ENCODE data around the gene ZNF709.
"Not testable (repeated sequence)": the region's sequence is repeated elsewhere in the genome, so short reads cannot be mapped to it uniquely, and the experiment has no call there.

ZNF709 gene

DNA sequence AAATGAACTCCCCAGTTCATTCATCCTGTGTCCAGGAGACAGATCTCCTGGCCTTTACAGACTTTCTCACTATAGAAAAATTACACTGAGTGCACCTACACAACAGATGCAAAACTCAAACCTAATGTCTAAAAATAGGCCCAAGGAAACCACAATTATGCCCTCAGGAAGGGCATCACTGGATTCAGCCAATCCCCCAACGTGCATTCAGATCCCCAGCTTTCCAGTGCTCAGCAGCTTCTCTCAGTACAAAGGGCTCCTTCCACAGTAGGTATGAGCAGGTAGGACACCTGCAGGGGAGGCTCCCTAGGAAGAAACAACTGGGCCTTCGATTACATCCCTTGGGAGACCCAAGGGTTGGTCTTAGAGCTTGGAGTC lies 2.1 kb downstream of the ZNF709 start:
- H3K4me3 ChIP-seq (ENCODE audit: low read length), result no peak overlapping the region
- TF ChIP-seq CTCF (conservative IDR thresholded peaks at IDR 0.05; ENCODE audit: low read depth, low read length), result no peak

DNA sequence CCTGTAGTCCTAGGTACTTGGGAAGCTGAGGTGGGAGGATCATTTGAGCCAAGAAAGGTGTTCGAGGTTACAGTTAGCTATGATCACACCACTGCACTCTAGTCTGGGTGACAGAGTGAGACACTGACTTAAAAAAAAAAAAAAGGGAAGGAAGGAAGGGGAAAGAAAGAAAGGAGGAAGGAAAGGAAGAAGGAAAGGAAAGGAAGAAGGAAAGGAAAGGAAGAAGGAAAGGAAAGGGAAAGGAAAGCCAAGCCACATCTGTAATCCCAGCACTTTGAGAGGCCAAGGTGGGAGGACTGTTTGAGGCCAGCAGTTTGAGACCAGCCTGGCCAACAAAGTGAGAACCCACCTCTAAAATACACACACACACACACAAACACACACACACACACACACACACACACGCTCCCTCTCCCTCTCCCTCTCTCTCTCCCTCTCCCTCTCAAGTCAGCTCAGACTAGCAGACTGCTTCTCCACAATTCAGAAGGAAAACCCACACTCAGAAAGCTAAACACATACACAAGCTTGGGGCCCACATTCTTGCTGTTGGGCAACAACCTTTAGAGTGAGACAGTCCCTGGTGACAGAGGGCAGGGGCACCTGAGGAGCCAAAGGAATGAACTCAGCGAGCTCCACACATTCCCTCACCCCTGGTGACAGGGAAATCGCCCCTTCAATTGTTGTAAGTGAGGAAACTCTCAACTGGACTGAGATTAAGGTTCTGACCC lies 2.7 kb downstream of the ZNF709 start:
- DNase-seq (ENCODE audit: low read depth), result no peak
- H3K4me3 ChIP-seq (ENCODE audit: low read length), result no peak overlapping the region
- no peak for TF ChIP-seq CTCF (conservative IDR thresholded peaks at IDR 0.05; ENCODE audit: low read depth, low read length)

More for the DNA sequence above, 2.1 kb downstream of the ZNF709 start:
- no peak for DNase-seq (ENCODE audit: low read depth)

DNA sequence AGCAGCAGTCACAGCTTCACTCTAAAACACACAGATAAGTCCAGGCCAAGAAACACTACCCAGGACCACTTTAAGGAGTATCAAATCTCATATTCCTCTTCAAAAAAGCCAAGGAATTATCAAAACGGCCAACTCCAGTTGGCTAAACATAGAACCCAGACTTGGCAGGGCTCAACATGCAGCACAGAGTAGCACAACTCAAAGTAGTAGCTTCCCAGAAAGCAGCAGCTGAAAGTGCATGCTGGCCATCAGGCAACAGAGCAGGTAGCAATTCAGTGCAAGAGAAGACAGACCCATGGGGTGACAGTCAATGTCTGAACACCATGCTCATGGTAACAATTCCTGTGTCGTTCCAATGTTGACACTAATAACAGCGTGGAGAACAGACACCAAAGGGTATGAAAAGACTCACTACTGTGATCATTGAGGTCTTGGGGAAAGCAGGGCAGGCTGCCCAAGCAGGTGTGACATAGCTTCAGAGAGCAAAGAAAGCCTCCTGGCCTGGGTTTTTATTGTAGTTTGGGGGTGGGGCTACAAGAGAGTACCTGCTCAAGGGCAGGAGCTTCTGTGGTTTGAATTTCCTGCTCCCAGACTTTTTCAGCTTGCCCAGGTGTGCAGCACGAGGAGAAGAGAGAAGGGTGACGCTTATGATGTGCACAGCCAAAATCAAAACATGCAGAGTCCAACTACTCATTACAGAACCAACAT lies 6.2 kb downstream of the ZNF709 start:
- no peak for TF ChIP-seq CTCF (conservative IDR thresholded peaks at IDR 0.05; ENCODE audit: low read depth, low read length)
- H3K4me3 ChIP-seq (ENCODE audit: low read length), result no peak overlapping the region
- DNase-seq (ENCODE audit: low read depth), result no peak

DNA sequence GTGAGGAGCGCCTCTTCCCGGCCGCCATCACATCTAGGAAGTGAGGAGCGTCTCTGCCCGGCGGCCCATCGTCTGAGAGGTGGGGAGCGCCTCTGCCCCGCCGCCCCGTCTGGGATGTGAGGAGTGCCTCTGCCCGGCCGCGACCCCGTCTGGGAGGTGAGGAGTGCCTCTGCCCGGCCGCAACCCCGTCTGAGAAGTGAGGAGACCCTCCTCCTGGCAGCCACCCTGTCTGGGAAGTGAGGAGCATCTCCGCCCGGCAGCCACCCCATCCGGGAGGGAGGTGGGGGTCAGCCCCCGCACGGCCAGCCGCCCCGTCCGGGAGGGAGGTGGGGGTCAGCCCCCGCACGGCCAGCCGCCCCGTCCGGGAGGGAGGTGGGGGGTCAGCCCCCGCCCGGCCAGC lies 17.0 kb downstream of the ZNF709 start:
- not testable (repeated sequence) for H3K4me3 ChIP-seq (ENCODE audit: low read length); DNase-seq (ENCODE audit: low read depth)

- no peak overlapping the region for H3K4me3 ChIP-seq (ENCODE audit: low read length)
- no peak for TF ChIP-seq CTCF (conservative IDR thresholded peaks at IDR 0.05; ENCODE audit: low read depth, low read length)
- no peak for DNase-seq (ENCODE audit: low read depth)
Measured at GRCh38 chr19:12465211-12465610, 19.4 kb downstream of the ZNF709 start.

- no peak for DNase-seq (ENCODE audit: low read depth)
- no peak overlapping the region for H3K4me3 ChIP-seq (ENCODE audit: low read length)
- no peak for TF ChIP-seq CTCF (conservative IDR thresholded peaks at IDR 0.05; ENCODE audit: low read depth, low read length)
Measured at GRCh38 chr19:12464769-12465168, 19.8 kb downstream of the ZNF709 start.

GRCh38 chr19:12464139-12464538 lies 20.5 kb downstream of the ZNF709 start:
- not testable (repeated sequence) for DNase-seq (ENCODE audit: low read depth); H3K4me3 ChIP-seq (ENCODE audit: low read length)

DNA sequence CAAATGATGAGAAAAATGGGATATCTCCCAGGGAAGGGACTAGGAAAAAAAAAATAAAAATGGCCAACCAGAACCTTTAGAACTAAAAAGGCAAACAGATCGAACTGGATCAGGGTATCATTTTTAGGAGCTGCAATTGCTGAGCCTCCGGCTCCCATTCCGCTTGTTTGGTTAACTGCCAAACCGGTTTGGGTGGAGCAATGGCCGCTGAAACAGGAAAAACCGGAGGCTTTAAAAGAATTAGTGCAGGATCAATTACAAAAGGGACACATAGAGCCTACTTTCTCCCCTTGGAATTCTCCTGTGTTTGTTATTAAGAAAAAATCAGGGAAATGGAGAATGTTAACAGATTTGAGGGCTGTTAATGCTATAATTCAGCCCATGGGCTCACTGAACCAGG lies 31.1 kb downstream of the ZNF709 start:
- no peak for DNase-seq (ENCODE audit: low read depth)
- no peak for TF ChIP-seq CTCF (conservative IDR thresholded peaks at IDR 0.05; ENCODE audit: low read depth, low read length)
- H3K4me3 ChIP-seq (ENCODE audit: low read length), result no peak overlapping the region

Data from retinal pigment epithelial cell (primary cell).